GM18508 (cell line): Measurements from ENCODE around the gene TNFSF15.

Experiments
- ATAC-seq: cut with Tn5 transposase; IDR thresholded peaks from one replicate; pipeline ENCODE4 v1.9.1; 2021; ENCODE audit warnings: moderate number of reproducible peaks; ENCODE audit not compliant: insufficient read depth, unreplicated experiment

The TNFSF15 gene

GRCh38 chr9:114805670-114806525, at the start of gene TNFSF15:
TSS of gene TNFSF15 (minus strand) at chr9:114806039. CDS start at chr9:114806012, 27 bp downstream.
- ATAC-seq = peak; percentile 95

GRCh38 chr9:114855488-114855887, 49.6 kb upstream of the TNFSF15 start:
- ATAC-seq = no peak

- ATAC-seq = no peak
Measured at GRCh38 chr9:114854736-114855355, 49.0 kb upstream of the TNFSF15 start.

GRCh38 chr9:114853071-114853855, 47.4 kb upstream of the TNFSF15 start:
- ATAC-seq = no peak

- no peak for ATAC-seq
Measured at GRCh38 chr9:114852050-114852594, 46.3 kb upstream of the TNFSF15 start.

GRCh38 chr9:114851306-114851705, 45.5 kb upstream of the TNFSF15 start:
- no peak for ATAC-seq

- no peak for ATAC-seq
Measured at GRCh38 chr9:114850871-114851270, 45.0 kb upstream of the TNFSF15 start.

GRCh38 chr9:114849450-114849849, 43.6 kb upstream of the TNFSF15 start:
- no peak for ATAC-seq

GRCh38 chr9:114847492-114848417, 41.9 kb upstream of the TNFSF15 start:
- no peak for ATAC-seq

GRCh38 chr9:114845373-114845772, 39.5 kb upstream of the TNFSF15 start:
- ATAC-seq = no peak

GRCh38 chr9:114844766-114845165, 38.9 kb upstream of the TNFSF15 start:
- ATAC-seq = no peak

GRCh38 chr9:114837923-114838322, 32.1 kb upstream of the TNFSF15 start:
- no peak for ATAC-seq

- no peak for ATAC-seq
Measured at GRCh38 chr9:114836769-114837168, 30.9 kb upstream of the TNFSF15 start.

GRCh38 chr9:114834386-114834785, 28.5 kb upstream of the TNFSF15 start:
- ATAC-seq = no peak

- no peak for ATAC-seq
Measured at GRCh38 chr9:114830546-114830945, 24.7 kb upstream of the TNFSF15 start.

GRCh38 chr9:114829574-114830440, 24.0 kb upstream of the TNFSF15 start:
- no peak for ATAC-seq

GRCh38 chr9:114828303-114828650, 22.4 kb upstream of the TNFSF15 start:
- ATAC-seq = no peak

GRCh38 chr9:114827641-114828302, 21.9 kb upstream of the TNFSF15 start:
- ATAC-seq = no peak
